COLO668 (cell line): ENCODE measurements around the gene HADHB.
"Not testable (repeated sequence)": the region's sequence is repeated elsewhere in the genome, so short reads cannot be mapped to it uniquely, and the experiment has no call there.

Experiments used
- DNase-seq: peaks from one replicate; lab custom pipeline; 2025; ENCODE audit not compliant: unreplicated experiment; lab: John Stamatoyannopoulos, UW

HADHB gene

GRCh38 chr2:26243470-26244308 is 1.1 kb upstream of the HADHB start:
- DNase-seq: no peak

DNA sequence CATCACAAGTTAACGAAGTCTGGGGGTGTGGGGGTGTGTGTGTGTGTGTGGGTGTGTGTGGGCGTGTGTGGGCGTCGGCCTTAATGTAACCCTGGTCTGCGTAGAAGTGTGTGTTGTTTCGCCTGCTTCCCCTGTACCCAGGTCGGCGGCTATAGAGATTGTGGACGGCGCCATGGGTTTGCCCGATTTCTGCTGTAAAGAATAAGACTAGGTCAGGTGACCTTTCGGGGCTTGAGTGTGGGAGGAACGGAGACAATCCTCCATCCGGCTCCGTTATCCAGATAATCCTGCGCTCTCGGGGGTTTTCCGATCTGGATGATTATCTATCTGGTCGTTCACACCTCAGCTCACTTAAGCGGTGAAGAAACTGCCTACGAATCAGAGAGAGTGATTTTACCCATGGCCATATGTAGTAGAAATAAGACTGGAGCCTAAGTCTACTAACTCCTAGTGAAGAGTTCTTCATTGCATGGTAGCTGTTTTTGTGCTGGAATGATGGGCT is 543 bp downstream of the HADHB start:
- DNase-seq: peak; percentile 34

- DNase-seq: no peak
Measured at GRCh38 chr2:26245810-26246209, 1.1 kb downstream of the HADHB start.

GRCh38 chr2:26246818-26247217 is 2.1 kb downstream of the HADHB start:
- DNase-seq: peak; percentile 9

DNA sequence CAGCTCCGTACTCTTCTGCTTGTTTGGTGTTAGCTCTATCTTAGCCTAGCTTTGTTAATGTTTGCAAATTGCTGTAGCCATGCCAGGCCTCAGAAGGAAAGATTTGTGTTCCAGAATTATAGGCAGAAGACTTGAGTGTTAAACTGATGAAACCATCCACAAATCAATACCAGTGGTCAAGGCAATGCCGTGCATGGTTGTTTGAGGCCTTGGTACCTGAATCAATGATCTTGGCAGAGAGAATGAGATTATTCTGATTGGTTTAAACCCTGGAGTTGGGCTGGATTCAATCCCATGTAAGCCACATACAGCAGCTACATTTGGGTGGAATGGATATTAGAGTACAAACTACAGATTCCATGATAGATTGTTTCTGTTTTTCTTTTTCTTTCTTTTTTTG is 4.9 kb downstream of the HADHB start:
- no peak for DNase-seq

DNA sequence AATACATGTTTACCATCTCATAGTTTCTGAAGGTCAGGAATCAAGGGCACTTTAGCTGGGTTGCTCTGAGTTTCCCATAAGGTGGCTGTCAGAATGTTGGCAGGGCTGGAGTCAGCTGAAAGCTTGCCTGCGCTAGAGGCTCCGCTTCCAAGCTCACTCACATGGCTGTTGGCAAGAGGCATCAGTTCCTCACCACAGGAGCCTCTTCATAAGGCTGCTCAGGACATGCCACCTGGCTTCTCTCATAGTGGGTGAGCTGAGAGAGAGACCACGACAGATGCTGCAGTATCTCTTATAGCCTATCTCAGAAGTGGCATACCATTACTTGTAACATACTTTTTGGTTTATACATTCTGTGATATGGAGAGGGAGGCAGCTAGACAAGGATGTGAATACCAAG is 7.2 kb downstream of the HADHB start:
- no peak for DNase-seq

- DNase-seq: no peak
Measured at GRCh38 chr2:26255759-26256384, 11.1 kb downstream of the HADHB start.

GRCh38 chr2:26258836-26259235 is 14.1 kb downstream of the HADHB start:
- DNase-seq: not testable (repeated sequence)

DNA sequence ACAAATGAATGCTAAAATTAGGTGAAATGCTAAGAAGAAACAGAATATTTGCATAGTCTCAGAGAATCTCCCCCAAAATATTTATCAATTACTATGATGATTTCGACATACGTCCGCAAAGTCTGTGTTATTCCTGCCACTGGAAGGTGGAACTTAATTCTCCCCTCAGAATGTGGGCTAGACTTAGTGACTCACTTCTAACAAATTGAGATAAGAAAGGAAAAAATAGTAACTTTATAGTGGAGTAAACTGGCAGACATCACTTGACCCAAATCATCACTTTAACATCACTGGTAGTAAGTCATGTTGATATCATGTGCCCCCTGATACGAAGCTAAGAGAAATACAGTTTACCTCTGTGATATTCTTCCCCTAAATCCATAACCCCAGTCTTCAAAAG is 23.5 kb downstream of the HADHB start:
- DNase-seq: no peak

DNA sequence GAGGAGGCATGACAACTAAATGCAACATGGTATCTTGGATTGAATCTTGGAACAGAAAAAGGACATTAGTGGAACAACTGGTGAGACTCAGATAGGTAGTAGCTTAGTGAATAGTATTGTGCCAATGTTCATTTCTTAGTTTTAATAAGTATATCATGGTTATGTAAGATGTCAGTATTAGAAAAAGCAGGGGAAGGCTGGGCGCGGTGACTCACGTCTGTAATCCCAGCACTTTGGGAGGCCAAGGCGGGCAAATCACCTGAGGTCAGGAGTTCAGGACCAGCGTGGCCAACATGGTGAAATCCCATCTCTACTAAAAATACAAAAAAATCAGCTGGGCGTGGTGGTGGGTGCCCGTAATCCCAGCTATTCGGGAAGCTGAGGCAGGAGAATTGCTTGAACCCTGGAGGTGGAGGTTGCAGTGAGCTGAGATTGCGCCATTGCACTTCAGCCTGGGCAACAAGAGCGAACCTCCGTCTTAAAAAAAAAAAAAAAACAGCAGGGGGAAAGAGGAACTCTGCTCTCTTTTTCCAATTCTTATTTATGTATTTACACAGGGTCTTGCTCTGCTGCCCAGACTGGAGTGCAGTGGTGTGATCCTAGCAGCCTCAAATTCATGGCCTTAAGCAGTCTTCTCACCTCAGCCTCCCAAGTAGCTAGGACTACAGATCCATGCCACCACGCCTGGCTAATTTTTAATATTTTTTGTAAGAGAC is 24.1 kb downstream of the HADHB start:
- not testable (repeated sequence) for DNase-seq

GRCh38 chr2:26269571-26270158 is 24.9 kb downstream of the HADHB start:
- DNase-seq: no peak

DNA sequence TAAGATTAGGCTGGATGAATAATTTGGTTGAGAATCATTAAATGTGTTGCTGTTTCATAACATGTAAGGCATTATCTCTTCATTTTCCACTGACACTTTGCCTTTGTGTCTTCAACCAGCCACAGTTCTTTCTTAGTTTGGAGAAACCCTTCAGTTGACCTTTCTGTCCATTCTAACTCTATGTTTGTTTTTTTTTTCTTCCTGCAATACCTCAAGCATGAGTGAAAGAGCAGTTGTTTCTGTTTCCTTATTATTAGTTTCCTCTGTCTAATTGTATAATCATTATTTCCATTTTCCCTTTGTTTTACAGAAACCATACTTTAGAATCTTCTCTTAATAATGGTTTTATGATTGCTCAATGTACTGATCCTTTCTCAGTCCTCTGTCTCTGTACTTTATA is 25.6 kb downstream of the HADHB start:
- DNase-seq: no peak

DNA sequence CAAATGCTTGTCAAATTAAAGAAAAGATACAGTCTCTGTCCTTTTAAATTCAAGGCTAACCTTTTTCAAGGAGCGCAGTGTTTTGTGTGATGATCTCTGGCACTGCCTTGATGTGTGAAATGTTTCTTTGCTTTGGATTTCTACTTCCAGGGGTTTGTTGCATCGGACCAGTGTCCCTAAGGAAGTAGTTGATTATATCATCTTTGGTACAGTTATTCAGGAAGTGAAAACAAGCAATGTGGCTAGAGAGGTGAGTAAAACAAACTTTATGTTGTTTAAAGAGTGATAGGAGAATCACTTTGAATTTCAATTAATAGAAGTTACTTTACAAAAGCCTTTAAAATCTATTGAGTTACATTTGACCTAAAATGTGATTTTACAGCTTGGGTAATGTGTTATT is 28.8 kb downstream of the HADHB start:
- no peak for DNase-seq

GRCh38 chr2:26274058-26274613 is 29.4 kb downstream of the HADHB start:
- DNase-seq: no peak

DNA sequence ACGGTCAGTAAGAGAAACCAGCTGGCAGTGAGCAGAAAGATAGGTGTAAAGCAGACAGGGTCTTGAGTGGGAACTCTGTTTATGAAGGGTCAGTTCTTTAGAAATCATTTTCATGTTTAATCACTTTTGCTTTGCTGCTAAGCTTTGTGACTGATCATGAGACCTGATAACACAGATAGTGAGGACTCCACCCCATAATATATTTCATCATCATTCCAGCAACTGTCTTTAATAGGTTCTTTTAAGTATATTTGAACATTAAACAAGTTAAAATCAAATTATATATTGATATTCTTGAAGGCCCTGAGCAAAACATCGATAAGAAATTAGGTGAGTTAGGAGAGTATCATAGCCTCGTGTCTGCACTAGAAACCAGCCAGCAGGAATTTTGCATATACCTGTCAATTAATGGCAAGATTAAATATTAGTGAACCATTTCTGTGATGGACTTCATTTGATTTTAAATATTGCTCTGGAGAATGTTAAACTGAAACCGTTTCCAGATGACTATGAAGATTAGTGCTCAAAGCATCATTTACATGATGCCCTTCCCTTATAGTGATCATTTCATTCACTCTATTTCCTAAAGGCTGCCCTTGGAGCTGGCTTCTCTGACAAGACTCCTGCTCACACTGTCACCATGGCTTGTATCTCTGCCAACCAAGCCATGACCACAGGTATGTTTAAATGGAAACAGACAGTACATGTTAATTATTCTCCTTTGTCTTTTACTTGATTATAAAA is 31.9 kb downstream of the HADHB start:
- DNase-seq: no peak

- DNase-seq: no peak
Measured at GRCh38 chr2:26279886-26280285, 35.1 kb downstream of the HADHB start.

DNA sequence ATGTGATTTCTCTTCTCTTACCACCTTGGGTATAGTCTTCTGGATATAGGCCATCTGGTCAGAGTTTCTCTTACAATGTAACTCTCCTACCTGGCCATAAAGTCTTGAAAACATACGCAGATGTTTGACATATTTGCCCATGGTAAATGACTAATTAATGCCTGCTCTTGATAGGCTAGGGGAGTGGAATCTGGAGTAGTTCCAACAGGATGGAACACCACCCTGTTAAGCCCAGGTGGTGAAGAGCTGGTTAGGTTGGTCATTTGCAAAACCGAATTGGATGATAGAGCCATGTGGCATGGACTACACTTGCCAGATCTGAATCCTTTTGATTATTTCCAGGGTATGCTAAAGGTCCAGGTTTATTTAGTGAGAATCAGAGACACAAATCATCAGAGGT is 36.5 kb downstream of the HADHB start:
- DNase-seq: no peak

- no peak for DNase-seq
Measured at GRCh38 chr2:26283606-26284005, 38.9 kb downstream of the HADHB start.

DNA sequence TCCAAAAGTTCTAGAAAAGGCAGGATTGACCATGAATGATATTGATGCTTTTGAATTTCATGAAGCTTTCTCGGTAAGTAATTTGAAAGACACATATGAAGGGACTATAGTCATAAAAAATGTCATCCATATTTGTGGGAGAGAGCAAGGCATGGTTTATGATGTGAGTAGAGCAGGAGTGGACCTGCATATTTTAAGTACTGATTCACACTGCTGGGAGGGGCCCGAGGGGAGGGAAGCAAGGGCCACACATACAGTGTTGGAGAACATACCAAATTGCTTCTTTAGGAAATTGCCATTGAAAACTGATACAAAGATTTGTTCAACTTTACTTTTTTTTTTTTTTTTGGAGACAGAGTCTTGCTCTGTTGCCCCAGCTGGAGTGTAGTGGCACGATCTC is 39.4 kb downstream of the HADHB start:
- DNase-seq: no peak

DNA sequence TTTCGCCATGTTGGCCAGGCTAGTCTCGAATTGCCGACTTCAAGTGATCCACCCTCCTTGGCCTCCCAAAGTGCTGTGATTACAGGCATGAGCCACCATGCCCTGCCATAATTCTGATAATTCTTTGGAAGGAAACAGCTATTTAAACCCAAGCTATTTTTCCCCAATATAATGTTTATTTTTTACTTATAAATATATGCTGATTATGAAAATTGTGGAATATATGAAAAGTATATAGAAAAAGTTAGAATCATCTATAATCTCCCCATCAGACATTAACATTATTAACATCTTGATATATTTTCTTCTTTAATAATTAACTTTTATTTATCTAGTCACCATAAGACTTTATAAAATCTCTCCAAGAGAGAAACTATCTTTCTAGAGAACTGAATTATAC is 41.2 kb downstream of the HADHB start:
- no peak for DNase-seq
